AG10803 (cell line): Measurements from ENCODE around the gene ZNF550.

Experiments
- DNase-seq: peaks from one replicate; pipeline ENCODE4 v3.0.0; 2010; ENCODE audit warnings: low read depth
- H3K4me3 ChIP-seq: 2 replicates; pipeline ENCODE4 v1.5.1; 2011; ENCODE audit warnings: mild to moderate bottlenecking, low read length, control low read depth
- TF ChIP-seq, protein P1 (sequence below): conservative IDR thresholded peaks from 2 replicates; pipeline ENCODE4 v1.5.1; 2011; ENCODE audit warnings: mild to moderate bottlenecking, low read length, control low read depth, inconsistent platforms

The ZNF550 gene

DNA sequence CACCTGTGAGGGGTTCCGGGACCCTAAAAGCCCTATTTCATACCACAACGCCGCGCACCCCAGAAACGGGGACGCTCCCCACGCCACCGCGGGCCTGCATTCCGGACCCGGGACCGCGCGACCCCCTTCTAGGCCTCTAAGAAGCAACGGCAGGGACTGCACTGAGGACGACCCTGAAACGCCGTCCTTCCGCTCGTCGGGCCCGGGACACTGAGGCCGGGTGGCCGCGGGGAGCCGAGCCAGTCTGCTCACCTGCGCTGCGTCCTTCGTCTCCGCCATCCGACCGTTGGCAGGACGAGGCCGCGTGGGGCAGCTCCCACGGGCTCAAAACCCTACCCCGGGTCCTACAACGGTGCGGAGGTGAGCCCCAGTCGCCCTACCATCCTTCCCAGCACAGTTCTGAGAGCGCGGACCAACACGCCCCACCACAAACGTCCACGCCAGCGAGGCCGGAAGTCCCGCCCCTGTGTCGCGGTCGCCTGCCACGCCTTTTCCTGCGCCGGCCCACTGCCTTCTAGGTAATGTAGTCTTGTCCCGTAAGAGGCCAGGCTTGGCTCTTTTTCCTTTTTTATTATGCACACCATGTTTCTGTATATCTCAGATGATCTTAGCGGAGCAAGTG is at the start of gene ZNF550:
TSS of gene ZNF550 (minus strand) at position 460 of the 622 bp plus-strand sequence. CDS start at position 279, 181 bp downstream.
- TF ChIP-seq, protein P1, sequence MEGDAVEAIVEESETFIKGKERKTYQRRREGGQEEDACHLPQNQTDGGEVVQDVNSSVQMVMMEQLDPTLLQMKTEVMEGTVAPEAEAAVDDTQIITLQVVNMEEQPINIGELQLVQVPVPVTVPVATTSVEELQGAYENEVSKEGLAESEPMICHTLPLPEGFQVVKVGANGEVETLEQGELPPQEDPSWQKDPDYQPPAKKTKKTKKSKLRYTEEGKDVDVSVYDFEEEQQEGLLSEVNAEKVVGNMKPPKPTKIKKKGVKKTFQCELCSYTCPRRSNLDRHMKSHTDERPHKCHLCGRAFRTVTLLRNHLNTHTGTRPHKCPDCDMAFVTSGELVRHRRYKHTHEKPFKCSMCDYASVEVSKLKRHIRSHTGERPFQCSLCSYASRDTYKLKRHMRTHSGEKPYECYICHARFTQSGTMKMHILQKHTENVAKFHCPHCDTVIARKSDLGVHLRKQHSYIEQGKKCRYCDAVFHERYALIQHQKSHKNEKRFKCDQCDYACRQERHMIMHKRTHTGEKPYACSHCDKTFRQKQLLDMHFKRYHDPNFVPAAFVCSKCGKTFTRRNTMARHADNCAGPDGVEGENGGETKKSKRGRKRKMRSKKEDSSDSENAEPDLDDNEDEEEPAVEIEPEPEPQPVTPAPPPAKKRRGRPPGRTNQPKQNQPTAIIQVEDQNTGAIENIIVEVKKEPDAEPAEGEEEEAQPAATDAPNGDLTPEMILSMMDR: no peak
- peak; percentile 84 for DNase-seq
- H3K4me3 ChIP-seq: peak within 1 kb of the TSS; percentile 93

DNA sequence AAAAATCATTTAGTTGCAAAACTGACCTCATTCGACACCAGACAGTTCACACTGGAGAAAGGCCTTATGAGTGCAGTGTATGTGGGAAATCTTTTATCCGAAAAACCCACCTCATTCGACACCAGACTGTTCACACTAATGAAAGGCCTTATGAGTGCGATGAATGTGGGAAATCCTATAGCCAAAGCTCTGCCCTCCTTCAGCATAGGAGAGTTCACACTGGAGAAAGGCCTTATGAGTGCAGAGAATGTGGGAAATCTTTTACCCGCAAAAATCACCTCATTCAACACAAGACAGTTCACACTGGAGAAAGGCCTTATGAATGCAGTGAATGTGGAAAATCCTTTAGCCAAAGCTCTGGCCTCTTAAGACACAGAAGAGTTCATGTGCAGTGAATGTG is 47.3 kb upstream of the ZNF550 start:
- DNase-seq: no peak
- TF ChIP-seq, protein P1: no peak
- H3K4me3 ChIP-seq: no peak overlapping the region

DNA sequence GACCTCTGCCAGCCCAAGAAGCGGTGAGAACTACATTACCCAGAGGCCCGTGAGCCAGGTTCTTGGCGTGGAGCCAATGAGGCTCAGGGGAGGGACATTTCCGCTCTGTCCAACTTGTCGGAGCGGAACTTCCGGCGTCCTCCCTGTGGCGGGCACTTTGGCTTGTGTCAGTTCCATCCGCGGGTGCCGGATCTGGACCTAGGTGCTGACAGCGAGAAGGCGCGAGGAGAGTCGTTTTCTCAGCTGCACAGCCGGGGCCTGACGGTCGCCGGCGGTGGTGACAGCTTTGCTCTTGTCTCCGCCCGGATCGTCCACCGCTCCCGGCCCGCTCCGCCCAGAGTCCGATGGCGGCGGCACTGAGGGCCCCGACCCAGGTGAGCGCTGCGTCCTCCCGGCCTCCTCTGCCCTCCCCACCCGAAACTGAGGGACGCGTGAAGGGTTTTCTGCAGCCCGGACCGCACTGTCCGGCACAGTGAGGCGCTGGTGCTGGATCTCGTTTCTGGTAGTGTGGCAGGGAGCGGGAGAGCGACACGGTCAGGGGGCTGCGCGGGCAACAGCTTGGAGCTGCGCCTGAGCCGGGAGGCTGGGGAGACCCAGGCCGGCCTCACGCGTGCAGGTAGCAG is 40.2 kb upstream of the ZNF550 start, which contains the start of gene ZNF530:
TSS of gene ZNF530 (plus strand) at position 125 of the 623 bp plus-strand sequence. CDS start 4,461 bp downstream, outside the sequence.
- peak; percentile 89 for DNase-seq
- TF ChIP-seq, protein P1: no peak
- peak within 1 kb of the TSS; percentile 87 for H3K4me3 ChIP-seq

DNA sequence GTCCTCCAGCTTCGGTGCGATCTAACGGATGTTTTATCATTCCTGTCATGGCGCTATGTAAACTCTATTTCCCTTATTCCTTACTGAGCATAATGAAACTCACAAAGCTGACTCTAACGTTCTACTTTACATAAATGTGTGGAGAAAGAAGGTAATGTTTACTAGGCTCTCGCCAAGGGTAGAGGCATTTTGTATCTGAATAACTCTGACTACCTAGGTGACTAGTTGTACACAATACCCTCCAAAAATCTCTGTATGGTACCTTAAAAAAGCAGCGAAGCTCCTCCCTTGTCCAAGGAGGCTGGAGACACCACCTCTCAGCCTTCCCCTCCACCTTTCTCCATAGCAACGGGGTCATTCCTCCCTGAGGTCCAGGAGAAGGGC is 39.7 kb upstream of the ZNF550 start:
- DNase-seq: no peak
- peak overlapping the region; percentile 87 for H3K4me3 ChIP-seq
- TF ChIP-seq, protein P1: no peak

DNA sequence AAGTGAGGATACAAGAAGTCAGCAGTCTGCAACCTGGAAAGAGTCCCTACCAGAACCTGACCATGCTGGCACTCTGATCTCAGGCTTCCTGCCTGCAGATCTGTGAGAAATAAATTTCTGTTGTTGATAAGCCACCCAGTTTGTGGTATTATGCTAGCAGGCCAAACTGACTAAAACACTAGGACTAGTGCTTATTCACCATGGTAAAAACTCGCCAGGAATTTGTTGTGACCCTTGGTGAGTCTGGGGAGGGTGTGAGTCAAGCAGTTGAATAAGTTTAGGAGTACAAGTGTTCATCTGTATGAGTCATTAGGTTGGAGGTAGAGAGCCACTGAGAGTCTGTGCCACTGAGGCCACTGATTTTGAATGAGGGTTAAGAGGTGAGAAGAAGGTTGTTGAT is 27.9 kb upstream of the ZNF550 start:
- DNase-seq: peak; percentile 81
- no peak overlapping the region for H3K4me3 ChIP-seq
- TF ChIP-seq, protein P1: no peak

DNA sequence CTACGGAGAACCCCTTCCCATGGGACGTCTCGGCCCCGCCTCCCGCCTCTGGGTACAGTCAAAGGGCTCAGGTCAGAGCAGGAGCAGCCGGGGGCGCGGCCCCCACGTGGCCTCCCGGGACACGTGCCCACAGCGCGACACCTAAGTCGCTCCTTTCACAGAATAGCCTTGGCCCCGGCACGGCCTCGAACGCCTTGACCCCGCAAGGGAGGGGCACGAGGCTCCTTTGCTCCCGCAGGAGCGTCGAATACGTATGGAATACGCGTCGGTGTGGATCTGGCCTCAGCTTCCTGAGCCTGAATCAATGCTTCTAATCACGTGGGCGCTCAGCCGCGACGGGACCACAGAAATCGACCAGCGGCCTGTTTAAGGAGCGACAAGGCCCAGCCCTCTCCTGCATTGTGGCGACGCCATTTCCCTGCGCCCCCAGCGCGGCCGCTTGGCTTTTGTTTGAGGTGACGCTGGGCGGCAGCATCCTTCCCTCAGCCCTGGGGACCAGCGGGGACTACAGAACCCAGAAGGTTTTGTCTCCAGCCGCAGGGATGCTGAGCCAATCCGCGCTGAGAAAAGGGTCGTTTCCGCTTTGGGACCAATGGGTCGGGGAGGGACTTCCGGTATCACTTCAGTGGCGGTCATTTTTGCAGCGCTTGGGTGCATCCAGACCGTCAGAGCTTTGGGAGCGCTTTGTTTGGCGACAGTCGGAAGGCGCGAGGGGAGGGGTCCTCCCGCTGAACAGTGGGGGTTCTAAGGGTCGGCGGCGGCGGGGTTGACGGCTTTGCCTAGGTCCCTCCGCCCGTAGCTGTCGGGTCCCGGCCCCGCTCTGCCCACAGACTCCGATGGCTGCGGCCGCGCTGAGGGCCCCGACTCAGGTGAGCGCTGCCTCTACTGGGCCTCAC is 24.1 kb upstream of the ZNF550 start, which contains the start of gene ZIK1:
TSS of gene ZIK1 (plus strand) at position 625 of the 896 bp plus-strand sequence. CDS start at position 837, 212 bp downstream.
- H3K4me3 ChIP-seq: peak within 1 kb of the TSS; percentile 77
- DNase-seq: peak; percentile 91
- TF ChIP-seq, protein P1: no peak; the same call in 1 of the 2 replicates
